HG03565 (cell line): ENCODE data around the gene KCNIP1.
"Not testable (repeated sequence)": the region's sequence is repeated elsewhere in the genome, so short reads cannot be mapped to it uniquely, and the experiment has no call there.

Experiments
- ATAC-seq: cut with Tn5 transposase; IDR thresholded peaks from one replicate; pipeline ENCODE4 v1.9.1; 2021; ENCODE audit warnings: mild to moderate bottlenecking, moderate library complexity; ENCODE audit not compliant: unreplicated experiment

KCNIP1 gene

DNA sequence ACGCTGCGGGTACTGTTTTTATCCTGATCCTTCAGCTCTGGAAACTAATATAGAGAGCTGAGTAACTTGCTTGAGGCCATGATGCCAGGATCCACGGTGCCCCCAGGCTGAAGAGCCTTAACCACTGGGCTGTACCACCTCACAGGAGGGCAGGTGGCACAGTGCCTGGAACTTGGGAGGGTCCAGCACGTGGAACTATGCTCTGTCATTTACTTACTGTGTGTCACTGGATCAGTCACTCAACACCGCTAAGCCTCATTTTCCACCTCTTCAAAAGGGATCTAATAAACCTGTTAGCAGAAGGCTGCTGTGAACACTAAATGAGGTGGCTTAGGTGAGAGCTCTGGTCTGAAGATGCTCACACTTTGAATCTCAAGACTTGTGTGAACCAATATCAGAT is 29.6 kb downstream of the KCNIP1 start:
- no peak for ATAC-seq

DNA sequence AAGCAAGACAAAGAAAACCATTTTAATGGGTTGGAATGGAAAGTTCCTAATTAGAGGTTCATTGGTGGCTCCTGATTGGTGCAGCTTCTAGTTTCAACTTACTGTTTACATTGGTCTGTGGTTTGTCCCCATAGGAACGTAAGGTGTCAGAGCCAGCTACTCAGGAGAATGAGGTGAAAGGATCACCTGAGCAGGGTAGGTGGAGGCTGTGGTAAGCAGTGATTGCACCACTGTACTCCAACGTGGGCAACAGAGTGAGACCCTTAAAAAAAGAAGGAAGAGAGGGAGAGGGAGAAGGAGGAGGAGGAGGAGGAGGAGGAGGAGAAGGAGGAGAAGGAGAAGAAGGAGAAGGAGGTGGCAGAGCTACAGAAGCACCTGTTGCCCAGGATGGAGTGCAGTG is 30.4 kb downstream of the KCNIP1 start:
- ATAC-seq: no peak

DNA sequence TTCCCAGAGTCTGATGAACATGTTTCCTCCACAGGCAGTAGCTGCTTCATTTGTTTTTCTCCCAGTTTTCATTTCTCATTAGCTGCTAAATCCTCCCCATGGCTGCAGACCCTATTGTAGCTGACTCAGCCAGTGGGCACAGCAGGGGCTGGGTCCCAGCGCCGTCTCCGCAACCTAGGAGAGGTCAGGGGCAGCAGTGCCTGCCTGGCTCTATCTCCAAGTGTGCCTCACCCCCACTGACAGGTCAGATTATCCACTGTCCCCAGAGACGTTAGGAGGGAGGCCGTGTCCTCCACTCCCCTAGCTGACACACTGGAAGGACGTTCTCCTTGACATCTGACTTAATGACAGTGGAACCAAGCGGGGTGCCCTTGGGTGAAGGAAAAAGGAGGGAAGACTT is 31.1 kb downstream of the KCNIP1 start:
- ATAC-seq: no peak

GRCh38 chr5:170536525-170536924 is 32.7 kb downstream of the KCNIP1 start:
- ATAC-seq: no peak

- ATAC-seq: no peak
These were observed 33.8 kb downstream of the KCNIP1 start for GRCh38 chr5:170537451-170538095.

DNA sequence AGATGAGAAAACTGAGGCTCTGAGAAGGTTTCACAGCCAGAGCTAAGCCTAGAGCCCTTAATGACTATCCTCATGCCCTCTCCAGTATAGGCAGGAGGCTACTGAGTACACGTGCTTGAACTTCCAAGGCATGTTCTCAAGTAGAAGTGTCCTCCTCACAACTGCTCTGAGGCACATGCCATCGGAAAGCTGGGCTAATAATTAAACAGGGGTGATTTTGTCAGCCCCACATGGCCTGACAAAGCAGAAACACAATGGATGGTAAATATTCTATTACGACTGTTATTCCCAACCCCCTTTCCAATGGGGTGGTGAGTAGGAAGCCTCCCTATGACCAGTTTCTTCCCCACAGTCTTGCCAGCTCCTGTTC is 34.3 kb downstream of the KCNIP1 start:
- no peak for ATAC-seq

DNA sequence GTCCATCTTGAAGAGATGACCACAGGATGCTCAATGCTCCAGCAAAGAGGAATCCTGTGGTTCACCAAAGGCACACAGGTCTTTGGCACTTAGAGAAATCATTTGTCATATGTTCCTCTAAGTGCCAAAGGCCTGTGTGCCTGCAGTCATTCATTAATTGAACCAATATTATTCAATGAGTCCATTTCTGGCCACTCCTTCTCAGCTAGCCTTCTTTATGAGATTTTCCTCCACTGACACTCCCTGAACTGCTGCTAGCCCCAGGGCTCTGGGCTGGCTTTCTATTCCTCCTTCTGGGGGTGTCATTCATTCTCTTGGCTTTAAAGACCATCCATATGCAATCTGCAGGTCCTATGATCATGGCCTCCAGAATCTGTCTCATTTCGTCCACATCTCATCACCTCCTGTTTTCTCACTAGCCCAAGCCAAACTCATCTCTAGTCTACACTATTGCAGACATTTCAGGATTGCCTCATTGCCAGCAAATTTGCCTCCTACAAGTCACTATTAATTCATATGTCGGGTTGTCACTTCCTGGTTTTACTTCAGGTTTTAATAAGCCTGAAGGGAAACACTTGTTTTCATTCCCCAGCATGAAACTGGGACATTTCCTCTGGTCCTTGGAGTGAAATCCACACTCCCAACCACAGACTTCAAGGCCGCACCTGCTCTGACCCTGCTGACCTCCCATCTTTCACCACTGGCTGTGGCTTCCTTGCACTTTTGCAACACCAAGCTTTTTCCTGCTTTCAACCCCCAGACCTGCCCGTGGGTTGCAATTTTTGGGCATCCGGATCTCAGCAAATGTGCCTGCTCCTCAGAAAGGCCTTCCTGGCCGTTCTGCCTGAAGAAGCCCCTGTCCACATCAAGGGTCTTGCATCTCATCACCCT is 35.1 kb downstream of the KCNIP1 start:
- no peak for ATAC-seq

GRCh38 chr5:170540271-170540670 is 36.5 kb downstream of the KCNIP1 start:
- ATAC-seq: no peak

GRCh38 chr5:170541146-170541769 is 37.4 kb downstream of the KCNIP1 start:
- no peak for ATAC-seq

DNA sequence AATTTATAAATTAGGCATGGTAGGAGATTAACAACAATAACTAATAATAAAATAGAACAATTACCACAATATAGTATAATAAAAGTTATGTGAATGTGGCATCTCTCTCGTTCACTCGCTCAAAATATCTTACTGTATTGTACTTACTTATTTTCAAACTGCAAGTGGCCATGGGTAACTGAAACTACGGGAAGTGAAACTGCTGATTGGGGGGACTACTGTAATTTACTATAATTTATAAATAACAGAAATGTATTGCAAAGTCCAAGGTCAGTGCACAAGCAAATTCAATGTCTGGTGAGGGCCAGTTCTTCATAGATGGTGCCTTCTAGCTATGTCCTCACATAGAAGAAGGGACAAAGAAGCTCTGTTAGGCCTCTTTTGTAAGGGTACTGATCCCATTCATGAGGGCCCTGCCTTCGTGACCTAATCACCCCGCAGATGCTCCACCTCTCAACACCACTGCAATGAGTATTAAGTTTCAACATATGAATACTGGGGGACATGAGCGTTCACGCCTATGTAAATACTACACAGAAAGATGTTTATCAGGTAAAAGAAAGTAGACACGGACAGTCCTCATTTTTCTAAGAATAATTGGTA is 39.0 kb downstream of the KCNIP1 start:
- no peak for ATAC-seq

GRCh38 chr5:170545313-170545712 is 41.5 kb downstream of the KCNIP1 start:
- no peak for ATAC-seq

- no peak for ATAC-seq
These were observed 42.0 kb downstream of the KCNIP1 start for GRCh38 chr5:170545811-170546210.

GRCh38 chr5:170546282-170546681 is 42.5 kb downstream of the KCNIP1 start:
- ATAC-seq: no peak

DNA sequence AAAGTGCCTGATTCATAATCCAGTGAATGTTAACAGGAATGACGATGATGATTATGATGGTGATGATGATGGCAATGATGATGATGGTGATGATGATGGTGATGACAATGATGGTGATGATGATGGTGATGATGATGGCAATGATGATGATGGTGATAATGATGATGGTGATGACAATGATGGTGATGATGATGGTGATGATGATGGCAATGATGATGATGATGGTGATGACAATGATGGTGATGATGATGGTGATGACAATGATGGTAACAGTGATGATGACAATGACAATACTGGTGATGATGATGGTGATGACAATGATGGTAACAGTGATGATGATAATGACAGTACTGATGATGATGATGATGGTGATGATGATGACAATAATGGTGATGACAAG is 46.6 kb downstream of the KCNIP1 start:
- not testable (repeated sequence) for ATAC-seq

DNA sequence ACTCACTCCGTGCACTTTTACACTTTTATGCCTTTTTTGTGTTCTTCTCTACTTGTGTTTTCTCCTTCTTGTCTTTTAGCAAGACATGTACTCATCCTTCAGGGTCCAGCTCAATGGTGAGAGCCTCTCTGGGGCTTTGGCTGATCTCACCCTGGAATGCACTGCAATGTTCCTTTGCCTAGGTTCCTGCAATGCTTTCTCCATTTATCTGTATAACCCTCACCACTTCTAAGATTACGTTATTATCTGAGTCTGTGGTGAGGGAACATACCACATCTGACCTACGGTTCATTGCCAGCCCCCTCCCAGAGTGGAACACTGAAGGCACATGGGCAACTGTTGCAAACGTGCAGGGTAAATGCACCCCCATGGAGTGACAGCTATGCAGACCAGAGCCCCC is 47.3 kb downstream of the KCNIP1 start:
- ATAC-seq: no peak

DNA sequence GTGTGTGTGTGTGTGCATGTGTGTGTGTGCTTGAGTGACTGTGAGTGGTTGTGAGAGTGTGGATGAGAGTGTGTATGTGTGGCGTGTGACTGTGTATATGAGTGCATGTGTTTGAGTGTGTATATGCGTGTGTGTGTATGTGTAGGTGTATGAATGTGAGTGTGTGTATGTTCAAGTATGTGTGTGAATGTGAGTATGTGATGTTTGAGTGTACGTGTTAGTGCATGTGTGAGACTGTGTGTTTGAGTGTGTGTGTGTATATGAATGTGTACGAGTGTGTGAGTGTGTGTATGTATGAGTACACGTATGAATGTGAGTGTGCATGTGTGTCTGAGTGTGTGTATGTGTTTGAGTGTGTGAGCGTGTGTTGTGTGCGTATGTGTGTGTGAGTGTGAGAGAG is 47.8 kb downstream of the KCNIP1 start:
- no peak for ATAC-seq

DNA sequence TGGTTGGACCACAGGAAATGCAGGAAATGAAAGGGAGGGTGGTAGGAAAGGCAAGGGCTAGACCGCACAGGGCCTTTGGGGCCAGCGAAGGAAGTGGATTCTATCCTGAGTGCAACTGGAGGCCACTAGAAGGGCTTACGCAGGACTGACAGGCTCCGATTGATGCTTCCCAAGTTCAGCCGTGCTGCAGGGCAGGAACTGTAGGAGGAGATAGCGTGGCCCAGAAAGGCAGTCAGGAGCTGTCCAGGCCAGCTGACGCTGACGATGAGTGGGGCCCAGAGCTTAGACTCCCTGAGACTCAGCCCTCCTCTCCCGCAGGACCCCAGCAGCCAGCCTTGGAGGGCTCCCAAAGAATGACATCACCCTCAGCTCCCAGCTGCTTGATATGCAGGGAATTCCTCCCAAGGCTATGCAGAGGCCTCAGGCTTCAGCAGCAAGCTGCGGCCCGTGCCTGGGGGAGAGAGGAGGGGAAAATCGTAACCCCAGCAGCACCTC is 48.8 kb downstream of the KCNIP1 start:
- ATAC-seq: no peak

GRCh38 chr5:170553218-170553617 is 49.4 kb downstream of the KCNIP1 start:
- no peak for ATAC-seq

- ATAC-seq: no peak
These were observed 50.9 kb downstream of the KCNIP1 start for GRCh38 chr5:170554521-170555267.

- ATAC-seq: no peak
These were observed 53.5 kb downstream of the KCNIP1 start for GRCh38 chr5:170557314-170557713.

- ATAC-seq: no peak
These were observed 55.5 kb downstream of the KCNIP1 start for GRCh38 chr5:170559296-170559695.
